Muscle of leg (tissue), 11 donors: ENCODE results near the gene PLCD1. TPM values are rescaled to one million over a fixed set of nuclear protein-coding genes. Genes with fewer than 3 reads are reported as not detected.

Experiments used
- DNase-seq: peaks from one replicate; pipeline ENCODE4 v3.0.0; 2013
- H3K27ac ChIP-seq: one replicate; pipeline ENCODE4 v1.5.1; 2013; ENCODE audit warnings: mild to moderate bottlenecking, low read length, control low read depth
- H3K27me3 ChIP-seq: one replicate; pipeline ENCODE4 v1.6.1; 2013; ENCODE audit warnings: low read length; ENCODE audit not compliant: control insufficient read depth, insufficient read depth
- H3K36me3 ChIP-seq: one replicate; pipeline ENCODE4 v1.6.1; 2013; ENCODE audit warnings: low read length; ENCODE audit not compliant: control insufficient read depth, insufficient read depth
- H3K4me1 ChIP-seq: one replicate; pipeline ENCODE4 v1.6.1; 2013; ENCODE audit warnings: low read length; ENCODE audit not compliant: control insufficient read depth, insufficient read depth
- H3K4me3 ChIP-seq: one replicate; pipeline ENCODE4 v1.5.1; 2013; ENCODE audit warnings: low read length, control low read depth
- H3K9me3 ChIP-seq: replicated peaks from 2 replicates; pipeline ENCODE4 v1.6.1; 2013; ENCODE audit warnings: low read depth, low read length; ENCODE audit not compliant: control insufficient read depth
- WGBS: methylation state at CpG from one replicate; pipeline ENCODE4 v1.1.5; 2013; ENCODE audit warnings: missing lambda C conversion rate; ENCODE audit not compliant: insufficient coverage; 5-methylcytosine and 5-hydroxymethylcytosine counted together
- polyA plus RNA-seq, 8 donors: library from polyadenylated mRNA; unstranded; fragments of 120-200 nt; gene quantifications; one replicate each; pipeline versions ENCODE4 v1.2.1 to v1.2.3, GENCODE V29; 2013; ENCODE audit warnings: inconsistent platforms in 1 of 8, low replicate concordance in 1 of 8; ENCODE audit not compliant: insufficient read length in 8 of 8, insufficient read depth in 1 of 8
- total RNA-seq: library from RNA; stranded (reverse); fragments of 120-200 nt; gene quantifications from one replicate; pipeline ENCODE4 v1.2.4, GENCODE V29; 2013

PLCD1 gene
- total and polyA plus RNA-seq, 9 donors: 7.9 to 16.4 (median 10.9) TPM

- Histone ChIP-seq H3K27me3 (no peaks in the 10 kb centered on the region), H3K36me3 (peaks cover 21% of the 10 kb centered on the region), H3K4me1 (peaks cover 35% of the 10 kb centered on the region), H3K27ac (peak overlapping the region; percentile 85), H3K4me3 (peak overlapping the region; percentile 65), H3K9me3 (no peaks in the 10 kb centered on the region)
- DNase-seq: no peak
- WGBS: no CpG with 5 or more reads among the region's 2 CpGs
These were observed 34.8 kb downstream of the PLCD1 start for GRCh38 chr3:37994639-37994972.

GRCh38 chr3:37993820-37994638, 35.4 kb downstream of the PLCD1 start:
- Histone ChIP-seq H3K4me3 (peak overlapping the region; percentile 65), H3K4me1 (peaks cover 31% of the 10 kb centered on the region), H3K27me3 (no peaks in the 10 kb centered on the region), H3K27ac (peak overlapping the region; percentile 85), H3K9me3 (no peaks in the 10 kb centered on the region), H3K36me3 (peaks cover 17% of the 10 kb centered on the region)
- WGBS: 1% methylated on average over 36 of the region's 49 CpGs
- DNase-seq: peak; percentile 90

- WGBS: no CpG with 5 or more reads among the region's 6 CpGs
These were observed 36.0 kb downstream of the PLCD1 start for GRCh38 chr3:37993460-37993819.

GRCh38 chr3:37993067-37993455, 36.4 kb downstream of the PLCD1 start:
- Histone ChIP-seq H3K36me3 (peaks cover 17% of the 10 kb centered on the region), H3K27ac (no peak overlapping the region), H3K9me3 (no peaks in the 10 kb centered on the region), H3K4me1 (peaks cover 24% of the 10 kb centered on the region), H3K4me3 (no peak overlapping the region), H3K27me3 (no peaks in the 10 kb centered on the region)
- no peak for DNase-seq
- WGBS: 92% methylated on average over 7 of the region's 8 CpGs

More at GRCh38 chr3:37993460-37993819, 36.0 kb downstream of the PLCD1 start:
- no peak for DNase-seq
- Histone ChIP-seq H3K4me3 (peak overlapping the region; percentile 65), H3K4me1 (peaks cover 28% of the 10 kb centered on the region), H3K36me3 (peaks cover 17% of the 10 kb centered on the region), H3K9me3 (no peaks in the 10 kb centered on the region), H3K27me3 (no peaks in the 10 kb centered on the region), H3K27ac (peak overlapping the region; percentile 85)

GRCh38 chr3:37992271-37993066, 37.0 kb downstream of the PLCD1 start:
- Histone ChIP-seq H3K36me3 (peaks cover 17% of the 10 kb centered on the region), H3K27me3 (no peaks in the 10 kb centered on the region), H3K27ac (no peak overlapping the region), H3K9me3 (no peaks in the 10 kb centered on the region), H3K4me3 (no peak overlapping the region), H3K4me1 (peaks cover 20% of the 10 kb centered on the region)
- no peak for DNase-seq
- WGBS: 71% methylated on average over 4 of the region's 9 CpGs

GRCh38 chr3:37991823-37992222, 37.6 kb downstream of the PLCD1 start:
- no peak for DNase-seq
- Histone ChIP-seq H3K27me3 (no peaks in the 10 kb centered on the region), H3K36me3 (peaks cover 12% of the 10 kb centered on the region), H3K9me3 (no peaks in the 10 kb centered on the region), H3K4me3 (no peak overlapping the region), H3K4me1 (peaks cover 18% of the 10 kb centered on the region), H3K27ac (no peak overlapping the region)
- WGBS: 79% methylated on average over 7 of the region's 7 CpGs

GRCh38 chr3:37991109-37991508, 38.3 kb downstream of the PLCD1 start:
- Histone ChIP-seq H3K4me1 (peaks cover 18% of the 10 kb centered on the region), H3K27me3 (no peaks in the 10 kb centered on the region), H3K36me3 (peaks cover 9% of the 10 kb centered on the region), H3K27ac (no peak overlapping the region), H3K4me3 (no peak overlapping the region), H3K9me3 (no peaks in the 10 kb centered on the region)
- WGBS: 27% methylated on average over 5 of the region's 6 CpGs
- no peak for DNase-seq

- peaks cover 3% of the 10 kb centered on the region for H3K36me3 ChIP-seq
- 76% methylated on average over 10 of the region's 10 CpGs for WGBS
- peak; percentile 29 for DNase-seq
- H3K4me1 ChIP-seq: peaks cover 18% of the 10 kb centered on the region
- H3K4me3 ChIP-seq: no peak within 1 kb of the TSS
- no peaks in the 10 kb centered on the region for H3K27me3 ChIP-seq
- no peaks in the 10 kb centered on the region for H3K9me3 ChIP-seq
- H3K27ac ChIP-seq: no peak within 1 kb of the TSS
These were observed 38.9 kb downstream of the PLCD1 start, which contains the start of gene VILL for GRCh38 chr3:37990527-37990926. Gene VILL (plus strand): TSS chr3:37990786. CDS start chr3:37993673, 2,887 bp downstream.

GRCh38 chr3:37989821-37990480, 39.5 kb downstream of the PLCD1 start:
- 100% methylated on average over 3 of the region's 7 CpGs for WGBS
- no peak overlapping the region for H3K4me3 ChIP-seq

More at GRCh38 chr3:37989821-37990480, 39.5 kb downstream of the PLCD1 start:
- H3K4me1 ChIP-seq: peaks cover 18% of the 10 kb centered on the region
- H3K27me3 ChIP-seq: no peaks in the 10 kb centered on the region
- no peaks in the 10 kb centered on the region for H3K9me3 ChIP-seq
- H3K36me3 ChIP-seq: no peaks in the 10 kb centered on the region
- no peak overlapping the region for H3K27ac ChIP-seq
- no peak for DNase-seq
